Neuron (in vitro differentiated cells): ENCODE data around the gene SMIM43.
"Not testable (repeated sequence)": the region's sequence is repeated elsewhere in the genome, so short reads cannot be mapped to it uniquely, and the experiment has no call there.

Experiments used
- H2AFZ ChIP-seq: one replicate; pipeline ENCODE4 v1.6.1; 2013; ENCODE audit warnings: low read depth, mild to moderate bottlenecking, inconsistent platforms, low read length, moderate library complexity
- H3K27me3 ChIP-seq: one replicate; pipeline ENCODE4 v1.6.1; 2013; ENCODE audit warnings: low read length; ENCODE audit not compliant: insufficient read depth
- H3K36me3 ChIP-seq: one replicate; pipeline ENCODE4 v1.6.1; 2013; ENCODE audit warnings: low read length; ENCODE audit not compliant: insufficient read depth
- H3K4me1 ChIP-seq: one replicate; pipeline ENCODE4 v1.6.1; 2013; ENCODE audit warnings: low read length; ENCODE audit not compliant: insufficient read depth
- H3K4me3 ChIP-seq: 2 replicates; pipeline ENCODE4 v1.5.1; 2013; ENCODE audit warnings: mild to moderate bottlenecking, low read length, moderate library complexity
- H3K9me3 ChIP-seq: one replicate; pipeline ENCODE4 v1.6.1; 2013; ENCODE audit warnings: low read length

The SMIM43 gene

GRCh38 chr4:121740796-121741409 is 24.1 kb downstream of the SMIM43 start:
- Histone ChIP-seq H3K4me3 (no peak overlapping the region), H2AFZ (no peak overlapping the region), H3K4me1 (no peaks in the 10 kb centered on the region), H3K36me3 (no peaks in the 10 kb centered on the region), H3K9me3 (no peaks in the 10 kb centered on the region), H3K27me3 (no peaks in the 10 kb centered on the region)

GRCh38 chr4:121739575-121739974 is 25.4 kb downstream of the SMIM43 start:
- no peak overlapping the region for H3K4me3 ChIP-seq
- no peaks in the 10 kb centered on the region for H3K36me3 ChIP-seq
- no peaks in the 10 kb centered on the region for H3K4me1 ChIP-seq
- H3K9me3 ChIP-seq: no peaks in the 10 kb centered on the region
- no peak overlapping the region for H2AFZ ChIP-seq
- H3K27me3 ChIP-seq: no peaks in the 10 kb centered on the region

- Histone ChIP-seq H3K36me3 (no peaks in the 10 kb centered on the region), H3K4me1 (no peaks in the 10 kb centered on the region), H3K9me3 (no peaks in the 10 kb centered on the region), H3K4me3 (no peak overlapping the region), H2AFZ (no peak overlapping the region), H3K27me3 (no peaks in the 10 kb centered on the region)
Measured at GRCh38 chr4:121738780-121739535, 26.0 kb downstream of the SMIM43 start.

- Histone ChIP-seq H3K36me3 (no peaks in the 10 kb centered on the region), H3K9me3 (no peaks in the 10 kb centered on the region), H2AFZ (peak overlapping the region; percentile 32), H3K4me1 (no peaks in the 10 kb centered on the region), H3K4me3 (no peak overlapping the region), H3K27me3 (no peaks in the 10 kb centered on the region)
Measured at GRCh38 chr4:121737846-121738554, 27.0 kb downstream of the SMIM43 start.

GRCh38 chr4:121736735-121737351 is 28.1 kb downstream of the SMIM43 start:
- no peaks in the 10 kb centered on the region for H3K9me3 ChIP-seq
- no peaks in the 10 kb centered on the region for H3K27me3 ChIP-seq
- H3K4me3 ChIP-seq: no peak overlapping the region
- H2AFZ ChIP-seq: no peak overlapping the region
- H3K36me3 ChIP-seq: no peaks in the 10 kb centered on the region
- no peaks in the 10 kb centered on the region for H3K4me1 ChIP-seq

GRCh38 chr4:121734571-121734970 is 30.4 kb downstream of the SMIM43 start:
- H2AFZ ChIP-seq: no peak overlapping the region
- H3K36me3 ChIP-seq: no peaks in the 10 kb centered on the region
- H3K4me3 ChIP-seq: no peak overlapping the region
- H3K9me3 ChIP-seq: no peaks in the 10 kb centered on the region
- H3K4me1 ChIP-seq: no peaks in the 10 kb centered on the region
- H3K27me3 ChIP-seq: no peaks in the 10 kb centered on the region

GRCh38 chr4:121733942-121734341 is 31.0 kb downstream of the SMIM43 start:
- H3K4me3 ChIP-seq: no peak overlapping the region
- H3K27me3 ChIP-seq: no peaks in the 10 kb centered on the region
- no peaks in the 10 kb centered on the region for H3K36me3 ChIP-seq
- H3K9me3 ChIP-seq: no peaks in the 10 kb centered on the region
- H3K4me1 ChIP-seq: no peaks in the 10 kb centered on the region
- no peak overlapping the region for H2AFZ ChIP-seq

GRCh38 chr4:121729753-121730152 is 35.2 kb downstream of the SMIM43 start:
- not testable (repeated sequence) for H3K4me1 ChIP-seq, H3K36me3 ChIP-seq, H3K9me3 ChIP-seq, H2AFZ ChIP-seq, H3K27me3 ChIP-seq, H3K4me3 ChIP-seq

- H2AFZ ChIP-seq: no peak overlapping the region
- no peaks in the 10 kb centered on the region for H3K27me3 ChIP-seq
Measured at GRCh38 chr4:121728798-121729226, 36.2 kb downstream of the SMIM43 start.

GRCh38 chr4:121728066-121728465 is 36.9 kb downstream of the SMIM43 start:
- no peaks in the 10 kb centered on the region for H3K36me3 ChIP-seq
- H3K27me3 ChIP-seq: no peaks in the 10 kb centered on the region
- no peaks in the 10 kb centered on the region for H3K9me3 ChIP-seq
- no peak overlapping the region for H2AFZ ChIP-seq
- no peak overlapping the region for H3K4me3 ChIP-seq
- no peaks in the 10 kb centered on the region for H3K4me1 ChIP-seq

More at GRCh38 chr4:121728798-121729226, 36.2 kb downstream of the SMIM43 start:
- H3K36me3 ChIP-seq: no peaks in the 10 kb centered on the region
- H3K4me3 ChIP-seq: no peak overlapping the region
- no peaks in the 10 kb centered on the region for H3K4me1 ChIP-seq
- no peaks in the 10 kb centered on the region for H3K9me3 ChIP-seq

GRCh38 chr4:121726642-121727268 is 38.2 kb downstream of the SMIM43 start:
- no peaks in the 10 kb centered on the region for H3K4me1 ChIP-seq
- H3K4me3 ChIP-seq: no peak overlapping the region
- no peaks in the 10 kb centered on the region for H3K9me3 ChIP-seq
- H3K27me3 ChIP-seq: no peaks in the 10 kb centered on the region
- no peak overlapping the region for H2AFZ ChIP-seq
- H3K36me3 ChIP-seq: no peaks in the 10 kb centered on the region

- H2AFZ ChIP-seq: no peak overlapping the region
- H3K4me3 ChIP-seq: no peak overlapping the region
Measured at GRCh38 chr4:121724671-121725070, 40.3 kb downstream of the SMIM43 start.

GRCh38 chr4:121721700-121722099 is 43.3 kb downstream of the SMIM43 start:
- H3K36me3 ChIP-seq: no peaks in the 10 kb centered on the region

More at GRCh38 chr4:121724671-121725070, 40.3 kb downstream of the SMIM43 start:
- H3K4me1 ChIP-seq: no peaks in the 10 kb centered on the region
- H3K36me3 ChIP-seq: no peaks in the 10 kb centered on the region
- no peaks in the 10 kb centered on the region for H3K27me3 ChIP-seq
- H3K9me3 ChIP-seq: no peaks in the 10 kb centered on the region

More at GRCh38 chr4:121721700-121722099, 43.3 kb downstream of the SMIM43 start:
- Histone ChIP-seq H3K9me3 (no peaks in the 10 kb centered on the region), H3K27me3 (no peaks in the 10 kb centered on the region), H3K4me3 (no peak overlapping the region), H2AFZ (no peak overlapping the region), H3K4me1 (no peaks in the 10 kb centered on the region)
